Epithelial cell of esophagus (primary cell): Measurements from ENCODE around the gene MSRB2.

Source experiments
- DNase-seq: peaks from one replicate; pipeline ENCODE4 v3.0.0; 2010; ENCODE audit warnings: low read depth
- H3K4me3 ChIP-seq: 2 replicates; pipeline ENCODE4 v1.5.1; 2011; ENCODE audit warnings: mild to moderate bottlenecking, low read length, control low read depth
- CTCF ChIP-seq: IDR thresholded peaks from 2 replicates; pipeline ENCODE4 v1.5.1; 2011; ENCODE audit warnings: low read depth, mild to moderate bottlenecking, low read length, control low read depth, inconsistent platforms; ENCODE audit not compliant: insufficient read depth; ENCODE audit errors: missing control alignments

The MSRB2 gene

GRCh38 chr10:23157239-23157681 is 61.9 kb downstream of the MSRB2 start:
- no peak for DNase-seq
- H3K4me3 ChIP-seq: no peak overlapping the region
- TF ChIP-seq CTCF: no peak

DNA sequence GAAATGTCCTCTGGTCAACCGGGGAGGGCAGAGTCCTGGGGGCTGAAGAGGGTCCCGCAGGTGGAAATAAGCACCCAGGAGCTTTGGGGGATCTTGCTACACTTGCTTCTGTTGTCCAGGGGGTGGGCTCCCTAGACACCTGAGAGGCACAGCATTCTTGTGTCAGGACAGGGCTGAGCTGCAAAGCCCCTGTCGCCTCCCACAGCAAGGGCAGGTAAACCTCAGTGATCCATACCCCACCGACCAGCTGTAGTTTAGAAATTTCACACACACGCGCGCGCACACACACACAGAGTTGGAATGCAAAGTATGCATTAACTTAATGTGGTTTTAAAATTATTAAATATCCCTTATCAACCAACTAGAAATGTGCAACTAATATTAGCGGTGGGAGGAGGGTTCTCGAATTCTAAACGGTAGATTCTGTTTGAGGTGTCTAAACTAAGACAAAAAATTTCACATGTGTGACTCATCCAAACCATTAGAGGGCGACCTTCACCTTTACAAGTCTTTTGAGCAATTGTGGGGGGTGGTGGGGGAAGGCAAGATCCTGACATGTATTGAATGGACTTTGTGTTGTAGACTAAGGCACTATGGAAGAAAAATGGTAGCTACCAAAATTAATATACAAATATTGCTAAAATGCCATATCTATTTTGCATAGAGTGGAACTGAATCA is 62.5 kb downstream of the MSRB2 start:
- no peak overlapping the region for H3K4me3 ChIP-seq
- TF ChIP-seq CTCF: peak; percentile 31
- peak; percentile 56 for DNase-seq

DNA sequence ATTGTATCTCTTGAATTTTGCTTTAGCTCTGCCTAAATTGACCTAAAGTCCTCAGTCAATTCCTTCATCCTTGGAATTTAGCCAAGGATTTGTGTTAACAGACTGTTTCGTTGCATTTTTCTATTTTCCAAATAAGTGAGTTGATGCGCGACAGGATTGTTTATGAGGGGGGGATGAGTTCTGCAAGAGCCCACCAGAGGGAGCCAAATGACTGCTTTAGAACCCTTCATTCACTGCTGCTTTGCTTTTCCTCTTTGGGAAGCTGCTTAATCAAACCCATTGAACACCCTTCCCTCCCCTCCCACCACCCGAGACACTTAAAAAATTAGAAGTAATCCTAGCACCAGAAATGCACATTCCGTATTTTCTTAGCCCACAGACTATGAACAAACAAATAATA is 63.0 kb downstream of the MSRB2 start:
- peak; percentile 68 for DNase-seq
- no peak overlapping the region for H3K4me3 ChIP-seq
- peak; percentile 84 for TF ChIP-seq CTCF

- H3K4me3 ChIP-seq: no peak overlapping the region
- no peak for TF ChIP-seq CTCF
- DNase-seq: peak; percentile 57
Observed at GRCh38 chr10:23171232-23171876, 76.0 kb downstream of the MSRB2 start.
